Body of pancreas (tissue), 4 donors: Measurements from ENCODE around the gene TP53TG3D. TPM values are rescaled to one million over a fixed set of nuclear protein-coding genes. Genes with fewer than 3 reads are reported as not detected.
A peak's percentile ranks its signal among the peaks of the same experiment; 100 is the strongest.
"Not testable (repeated sequence)": the region's sequence is repeated elsewhere in the genome, so short reads cannot be mapped to it uniquely, and the experiment has no call there.

Experiments used
- ATAC-seq: fragments of 150-250 bp; one replicate; pipeline ENCODE4 v1.9.1; 2016
- DNase-seq, 4 donors: peaks; one replicate each; pipeline ENCODE4 v3.0.0-alpha.2; 2019
- H3K27ac ChIP-seq, 4 donors: fragments of 200-600 bp; sonication (generic); 1 replicate in 3 of 4; 2 replicates in 1 of 4; pipeline versions ENCODE4 v1.5.1 to v1.6.1; 2016 to 2019; ENCODE audit warnings: mild to moderate bottlenecking in 1 of 4, mixed read lengths in 1 of 4, moderate library complexity in 1 of 4
- H3K27me3 ChIP-seq, 2 donors: fragments of 200-600 bp; sonication (generic); one replicate each; pipeline ENCODE4 v1.6.0; 2016; ENCODE audit warnings: mild to moderate bottlenecking in 1 of 2
- H3K36me3 ChIP-seq, 2 donors: fragments of 200-600 bp; sonication (generic); replicated peaks in 1 of 2; 2 replicates each; pipeline ENCODE4 v1.5.1; 2016; ENCODE audit warnings: low read depth in 2 of 2; ENCODE audit not compliant: insufficient read depth in 1 of 2
- H3K4me1 ChIP-seq: fragments of 200-600 bp; sonication (generic); one replicate; pipeline ENCODE4 v1.6.0; 2016
- H3K4me3 ChIP-seq, 2 donors: fragments of 200-600 bp; sonication (generic); 1 replicate in 1 of 2; 2 replicates in 1 of 2; pipeline ENCODE4 v1.5.1; 2016 to 2019
- H3K9me3 ChIP-seq, 3 donors: fragments of 200-600 bp; sonication (generic); 1 replicate in 2 of 3; 2 replicates in 1 of 3; pipeline ENCODE4 v1.5.1; 2016
- WGBS, 2 donors: methylation state at CpG; one replicate each; pipeline ENCODE4 v1.1.5; 2017; 5-methylcytosine and 5-hydroxymethylcytosine counted together
- intact Hi-C: fragments of 100-400 bp; cut with DNase I; formaldehyde crosslinking; loops from one replicate; pipeline ENCODE4 v1.15.1; 2023
- total RNA-seq, 2 donors: library from RNA; depleted of rRNA; stranded (reverse); fragments of >200 nt; gene quantifications; one replicate each; pipeline ENCODE4 v1.1.0, GENCODE V29; 2016

The TP53TG3D gene
- total RNA-seq: not detected

- ATAC-seq, DNase-seq, H3K27ac ChIP-seq, H3K27me3 ChIP-seq, H3K4me1 ChIP-seq, H3K4me3 ChIP-seq, H3K36me3 ChIP-seq, intact Hi-C loops, H3K9me3 ChIP-seq: not testable (repeated sequence)
- WGBS, 2 donors: 7% methylated on average over 9 of the region's 26 CpGs; no CpG with 5 or more reads in 1 of the 2 donors
Measured at GRCh38 chr16:32252986-32253385, at the start of gene TP53TG3D. Gene TP53TG3D (plus strand): TSS chr16:32253286. CDS start chr16:32253354, 68 bp downstream.

- ATAC-seq, H3K27me3 ChIP-seq, H3K9me3 ChIP-seq, H3K4me1 ChIP-seq, H3K4me3 ChIP-seq, intact Hi-C loops, H3K36me3 ChIP-seq, H3K27ac ChIP-seq: not testable (repeated sequence)
- DNase-seq: peak in 3 of 4 donors; percentile 2 to 22 (median 13)
- 0% methylated on average over 5 of the region's 20 CpGs; no CpG with 5 or more reads in 1 of the 2 donors for WGBS, 2 donors
Measured at GRCh38 chr16:32253507-32253906, 421 bp downstream of the TP53TG3D start.

- H3K27ac ChIP-seq, H3K27me3 ChIP-seq, intact Hi-C loops, H3K9me3 ChIP-seq, H3K4me3 ChIP-seq, H3K36me3 ChIP-seq, ATAC-seq, H3K4me1 ChIP-seq: not testable (repeated sequence)
- peak in 1 of 4 donors; percentile 2 for DNase-seq
- WGBS, 2 donors: 64% methylated on average over 5 of the region's 5 CpGs; no CpG with 5 or more reads in 1 of the 2 donors
Measured at GRCh38 chr16:32261526-32261925, 8.4 kb downstream of the TP53TG3D start.

GRCh38 chr16:32263552-32263951 is 10.5 kb downstream of the TP53TG3D start:
- H3K27ac ChIP-seq, H3K27me3 ChIP-seq, ATAC-seq, H3K9me3 ChIP-seq, H3K4me1 ChIP-seq, H3K36me3 ChIP-seq, intact Hi-C loops, H3K4me3 ChIP-seq: not testable (repeated sequence)
- 66 to 83% methylated on average over 4 to 5 of the region's 10 CpGs for WGBS, 2 donors
- DNase-seq: peak in 1 of 4 donors; percentile 7

GRCh38 chr16:32281910-32282309 is 28.8 kb downstream of the TP53TG3D start:
- H3K4me3 ChIP-seq, DNase-seq, H3K36me3 ChIP-seq, H3K27me3 ChIP-seq, intact Hi-C loops, H3K27ac ChIP-seq, ATAC-seq, H3K9me3 ChIP-seq, H3K4me1 ChIP-seq: not testable (repeated sequence)
- 38 to 52% methylated on average over 1 of the region's 1 CpG for WGBS, 2 donors

GRCh38 chr16:32283024-32283423 is 29.9 kb downstream of the TP53TG3D start:
- H3K27me3 ChIP-seq, intact Hi-C loops, H3K4me1 ChIP-seq, H3K9me3 ChIP-seq, DNase-seq, H3K36me3 ChIP-seq, H3K27ac ChIP-seq, H3K4me3 ChIP-seq, ATAC-seq: not testable (repeated sequence)

GRCh38 chr16:32283917-32284495 is 30.9 kb downstream of the TP53TG3D start:
- ATAC-seq, DNase-seq, H3K27ac ChIP-seq, H3K27me3 ChIP-seq, H3K4me3 ChIP-seq, intact Hi-C loops, H3K9me3 ChIP-seq, H3K4me1 ChIP-seq, H3K36me3 ChIP-seq: not testable (repeated sequence)
- WGBS, 2 donors: 61 to 71% methylated on average over 5 of the region's 5 CpGs

- 35 to 46% methylated on average over 1 to 2 of the region's 3 CpGs for WGBS, 2 donors
Measured at GRCh38 chr16:32284800-32285796, 32.0 kb downstream of the TP53TG3D start.

GRCh38 chr16:32286193-32286592 is 33.1 kb downstream of the TP53TG3D start:
- H3K4me1 ChIP-seq, H3K27ac ChIP-seq, H3K27me3 ChIP-seq, H3K4me3 ChIP-seq, H3K36me3 ChIP-seq, H3K9me3 ChIP-seq, intact Hi-C loops, ATAC-seq, DNase-seq: not testable (repeated sequence)
- 66% methylated on average over 4 of the region's 15 CpGs; no CpG with 5 or more reads in 1 of the 2 donors for WGBS, 2 donors

More at GRCh38 chr16:32284800-32285796, 32.0 kb downstream of the TP53TG3D start:
- DNase-seq: peak in 1 of 4 donors; percentile 9
- H3K27ac ChIP-seq, H3K27me3 ChIP-seq, H3K4me1 ChIP-seq, H3K9me3 ChIP-seq, H3K4me3 ChIP-seq, H3K36me3 ChIP-seq, ATAC-seq, intact Hi-C loops: not testable (repeated sequence)

GRCh38 chr16:32287743-32288142 is 34.7 kb downstream of the TP53TG3D start:
- ATAC-seq, H3K27me3 ChIP-seq, H3K4me3 ChIP-seq, H3K4me1 ChIP-seq, H3K36me3 ChIP-seq, H3K27ac ChIP-seq, H3K9me3 ChIP-seq, intact Hi-C loops: not testable (repeated sequence)
- 65% methylated on average over 15 of the region's 15 CpGs; no CpG with 5 or more reads in 1 of the 2 donors for WGBS, 2 donors
- peak in 1 of 4 donors; percentile 4 for DNase-seq

GRCh38 chr16:32289197-32289596 is 36.1 kb downstream of the TP53TG3D start:
- H3K9me3 ChIP-seq, DNase-seq, H3K36me3 ChIP-seq, H3K27me3 ChIP-seq, ATAC-seq, H3K27ac ChIP-seq, H3K4me3 ChIP-seq, H3K4me1 ChIP-seq, intact Hi-C loops: not testable (repeated sequence)
- WGBS, 2 donors: 86% methylated on average over 13 of the region's 16 CpGs; no CpG with 5 or more reads in 1 of the 2 donors
